ENCODE results near the gene SLC31A2. TPM values are rescaled to one million over a fixed set of nuclear protein-coding genes. Genes with fewer than 3 reads are reported as not detected.

SLC31A2 gene
- total RNA-seq, 1 experiment from 2014 or later: 4.7 TPM

DNA sequence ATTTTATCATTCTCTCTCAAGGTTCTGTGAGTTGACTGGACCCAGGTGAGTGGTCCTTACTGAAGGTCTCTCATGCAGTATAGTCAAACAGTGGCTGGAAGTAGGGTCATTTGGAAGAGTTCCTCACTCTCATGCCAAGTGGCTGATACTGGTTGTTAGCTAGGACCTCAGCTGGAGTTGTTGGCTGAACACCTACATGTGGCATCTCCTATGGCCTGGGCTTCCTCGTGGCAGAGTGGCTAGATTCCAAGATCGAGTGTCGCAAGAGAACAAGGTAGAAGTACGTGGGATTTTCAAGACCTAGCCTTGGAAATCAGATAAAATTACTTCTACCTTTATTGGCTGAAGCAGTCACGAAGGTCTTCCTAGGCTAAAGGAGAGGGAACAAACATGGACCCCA, 7.6 kb downstream of the SLC31A2 start:
- no peak overlapping the region for H3K27ac ChIP-seq (ENCODE audit: low read depth, low read length)
- H2AFZ ChIP-seq (ENCODE audit: low read depth, low read length, poor library complexity, severe bottlenecking): no peak overlapping the region
- H3K9me2 ChIP-seq (ENCODE audit: insufficient read depth): no peaks in the 10 kb centered on the region
- no TSS peak for BruUV-seq (replicated peaks)
- no peak overlapping the region for H3K4me3 ChIP-seq (replicated peaks in 1 of 2; ENCODE audit: low read depth in 1 of 2, low read length in 2 of 2)
- H3K27me3 ChIP-seq (ENCODE audit: insufficient read depth, low read length): no peaks in the 10 kb centered on the region
- H3K9me3 ChIP-seq (ENCODE audit: control insufficient read depth in 1 of 2, insufficient read depth in 1 of 2, low read depth in 1 of 2, low read length in 2 of 2): no peaks in the 10 kb centered on the region
- H3K9ac ChIP-seq (ENCODE audit: low read length): no peak overlapping the region
- peaks cover 8% of the 10 kb centered on the region in 2 experiments; a peak in 3 of 4 replicates for H3K36me3 ChIP-seq (ENCODE audit: control insufficient read depth in 1 of 2, insufficient read depth in 2 of 2, low read length in 2 of 2)
- H4K20me1 ChIP-seq (ENCODE audit: insufficient read depth): no peaks in the 10 kb centered on the region
- ChIA-PET POLR2A (no interaction called here), CTCF (no interaction called here), RAD21 (ENCODE audit: low non-redundant PET in 1 of 2, low total read pairs in 2 of 2, uncharacterized antibody in 2 of 2, unreplicated experiment in 2 of 2) (no interaction called here)
- no peak for ATAC-seq
- TF ChIP-seq EGR1 (IDR thresholded peaks at IDR 0.05; ENCODE audit: low read depth) (no peak), CBX3 (IDR thresholded peaks at IDR 0.05; ENCODE audit: low read depth) (no peak), EZH2 (IDR thresholded peaks at IDR 0.05) (no peak), YY1 (IDR thresholded peaks at IDR 0.05; ENCODE audit: extremely low read depth, insufficient replicate concordance, low read depth, low read length) (no peak), ZFX (IDR thresholded peaks at IDR 0.05) (no peak), EZH2phosphoT487 (IDR thresholded peaks at IDR 0.05; ENCODE audit: borderline replicate concordance) (no peak), CEBPB (IDR thresholded peaks at IDR 0.05; ENCODE audit: low read depth) (no peak), ZNF274 (IDR thresholded peaks at IDR 0.05; ENCODE audit: low read depth, low read length) (no peak), POLR2A (IDR thresholded peaks at IDR 0.05; ENCODE audit: borderline replicate concordance, extremely low read depth, insufficient read depth, insufficient read length) (no peak), SRF (IDR thresholded peaks at IDR 0.05; ENCODE audit: low read depth) (no peak), POLR2AphosphoS5 (IDR thresholded peaks at IDR 0.05; ENCODE audit: low read depth, low read length) (no peak), ELF1 (IDR thresholded peaks at IDR 0.05; ENCODE audit: borderline replicate concordance, low read depth) (no peak)
- TF ChIP-seq, protein P1, sequence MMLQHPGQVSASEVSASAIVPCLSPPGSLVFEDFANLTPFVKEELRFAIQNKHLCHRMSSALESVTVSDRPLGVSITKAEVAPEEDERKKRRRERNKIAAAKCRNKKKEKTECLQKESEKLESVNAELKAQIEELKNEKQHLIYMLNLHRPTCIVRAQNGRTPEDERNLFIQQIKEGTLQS (IDR thresholded peaks at IDR 0.05): no peak
- TF ChIP-seq, protein P2, sequence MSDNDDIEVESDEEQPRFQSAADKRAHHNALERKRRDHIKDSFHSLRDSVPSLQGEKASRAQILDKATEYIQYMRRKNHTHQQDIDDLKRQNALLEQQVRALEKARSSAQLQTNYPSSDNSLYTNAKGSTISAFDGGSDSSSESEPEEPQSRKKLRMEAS (IDR thresholded peaks at IDR 0.05): no peak
- H3K79me2 ChIP-seq (ENCODE audit: insufficient read depth, low read length): no peaks in the 10 kb centered on the region
- DNase-seq (ENCODE audit: low read depth, low spot score): no peak
- intact Hi-C loops (cut with micrococcal nuclease): no loop called here
- H3K4me2 ChIP-seq (ENCODE audit: low read length): no peak overlapping the region
- no peaks in the 10 kb centered on the region for H3K4me1 ChIP-seq (ENCODE audit: control insufficient read depth in 1 of 2, insufficient read depth in 2 of 2, low read length in 2 of 2)
